Fibroblast of lung (primary cell): ENCODE results near the gene MCEE. TPM values are rescaled to one million over a fixed set of nuclear protein-coding genes. Genes with fewer than 3 reads are reported as not detected.

Experiments
- DNase-seq, 2 donors: peaks; one replicate each; pipeline versions ENCODE4 v3.0.0 to v3.0.0-alpha.2; 2010; ENCODE audit warnings: low read depth in 2 of 2
- H2AFZ ChIP-seq: 2 replicates; pipeline ENCODE4 v1.5.1; 2012; ENCODE audit warnings: low read length, control low read depth, inconsistent platforms
- H3K27ac ChIP-seq: 2 replicates; pipeline ENCODE4 v1.5.1; 2011; ENCODE audit warnings: low read length, control low read depth; ENCODE audit not compliant: insufficient read depth
- H3K27me3 ChIP-seq: 2 replicates; pipeline ENCODE4 v1.5.1; 2011; ENCODE audit warnings: mild to moderate bottlenecking, low read length; ENCODE audit not compliant: control insufficient read depth, insufficient read depth
- H3K36me3 ChIP-seq: 2 replicates; pipeline ENCODE4 v1.5.1; 2011; ENCODE audit warnings: low read length; ENCODE audit not compliant: control insufficient read depth, insufficient read depth
- H3K4me1 ChIP-seq: 2 replicates; pipeline ENCODE4 v1.5.1; 2011; ENCODE audit warnings: low read length; ENCODE audit not compliant: control insufficient read depth, insufficient read depth; ENCODE audit errors: extremely low read depth
- H3K4me2 ChIP-seq: 2 replicates; pipeline ENCODE4 v1.5.1; 2011; ENCODE audit warnings: low read length, control low read depth; ENCODE audit not compliant: insufficient read depth; ENCODE audit errors: extremely low read depth
- H3K4me3 ChIP-seq, 4 experiments: fragments of 200-600 bp in 1 of 4; sonication (generic) in 1 of 4; replicated peaks in 1 of 4; 2 replicates each; pipeline ENCODE4 v1.5.1; 2011 to 2016; ENCODE audit warnings: low read length in 4 of 4, low read depth in 3 of 4, mild to moderate bottlenecking in 3 of 4, control low read depth in 2 of 4, inconsistent platforms in 1 of 4, mixed read lengths in 1 of 4; ENCODE audit not compliant: insufficient read depth in 1 of 4; ENCODE audit errors: control extremely low read depth in 1 of 4
- H3K79me2 ChIP-seq: 2 replicates; pipeline ENCODE4 v1.5.1; 2012; ENCODE audit warnings: mild to moderate bottlenecking, low read length, inconsistent platforms; ENCODE audit not compliant: control insufficient read depth, insufficient read depth
- H3K9ac ChIP-seq: 2 replicates; pipeline ENCODE4 v1.5.1; 2011; ENCODE audit warnings: mild to moderate bottlenecking, low read length, control low read depth; ENCODE audit not compliant: insufficient read depth
- H3K9me3 ChIP-seq: 2 replicates; pipeline ENCODE4 v1.5.1; 2012; ENCODE audit warnings: low read depth, low read length; ENCODE audit not compliant: control insufficient read depth, insufficient read depth
- H4K20me1 ChIP-seq: 2 replicates; pipeline ENCODE4 v1.5.1; 2011; ENCODE audit warnings: low read length; ENCODE audit not compliant: control insufficient read depth, insufficient read depth; ENCODE audit errors: extremely low read depth
- EZH2 ChIP-seq: IDR thresholded peaks from 2 replicates; pipeline ENCODE4 v1.5.1; 2012; ENCODE audit warnings: low read length, control low read depth, mild to moderate bottlenecking; ENCODE audit errors: missing control alignments
- polyA plus RNA-seq, 2 donors: library from polyadenylated mRNA; depleted of rRNA in 1 of 2; stranded (reverse) in 1 of 2; unstranded in 1 of 2; fragments of >200 nt; gene quantifications; 2 replicates each; pipeline ENCODE4 v1.2.1, GENCODE V29; 2011 to 2012; ENCODE audit warnings: missing spikeins in 1 of 2
- total RNA-seq: library from RNA; depleted of rRNA; stranded (reverse); fragments of >200 nt; gene quantifications from 2 replicates; pipeline ENCODE4 v1.2.1, GENCODE V29; 2014
- TF ChIP-seq, protein P1 (sequence below), 2 donors: IDR thresholded peaks in 1 of 2; conservative IDR thresholded peaks in 1 of 2; 1 replicate in 1 of 2; 2 replicates in 1 of 2; pipeline ENCODE4 v1.5.1; 2011 to 2012; ENCODE audit warnings: low read length in 2 of 2, control low read depth in 1 of 2, inconsistent platforms in 1 of 2, low read depth in 1 of 2, mild to moderate bottlenecking in 1 of 2

MCEE gene
- total and polyA plus RNA-seq, 2 donors (not counting 1 experiment from before 2014, with no cell fraction given): 18.8 TPM

- H3K79me2 ChIP-seq: no peaks in the 10 kb centered on the region
- no peaks in the 10 kb centered on the region for H3K4me1 ChIP-seq
- H3K27me3 ChIP-seq: peaks cover 21% of the 10 kb centered on the region
- DNase-seq: no peak
- TF ChIP-seq, protein P1, sequence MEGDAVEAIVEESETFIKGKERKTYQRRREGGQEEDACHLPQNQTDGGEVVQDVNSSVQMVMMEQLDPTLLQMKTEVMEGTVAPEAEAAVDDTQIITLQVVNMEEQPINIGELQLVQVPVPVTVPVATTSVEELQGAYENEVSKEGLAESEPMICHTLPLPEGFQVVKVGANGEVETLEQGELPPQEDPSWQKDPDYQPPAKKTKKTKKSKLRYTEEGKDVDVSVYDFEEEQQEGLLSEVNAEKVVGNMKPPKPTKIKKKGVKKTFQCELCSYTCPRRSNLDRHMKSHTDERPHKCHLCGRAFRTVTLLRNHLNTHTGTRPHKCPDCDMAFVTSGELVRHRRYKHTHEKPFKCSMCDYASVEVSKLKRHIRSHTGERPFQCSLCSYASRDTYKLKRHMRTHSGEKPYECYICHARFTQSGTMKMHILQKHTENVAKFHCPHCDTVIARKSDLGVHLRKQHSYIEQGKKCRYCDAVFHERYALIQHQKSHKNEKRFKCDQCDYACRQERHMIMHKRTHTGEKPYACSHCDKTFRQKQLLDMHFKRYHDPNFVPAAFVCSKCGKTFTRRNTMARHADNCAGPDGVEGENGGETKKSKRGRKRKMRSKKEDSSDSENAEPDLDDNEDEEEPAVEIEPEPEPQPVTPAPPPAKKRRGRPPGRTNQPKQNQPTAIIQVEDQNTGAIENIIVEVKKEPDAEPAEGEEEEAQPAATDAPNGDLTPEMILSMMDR (conservative IDR thresholded peaks at IDR 0.05 in 1 of 2, IDR thresholded peaks at IDR 0.05 in 1 of 2; ENCODE audit: low read depth in 1 of 2, low read length in 2 of 2): no peak
- TF ChIP-seq EZH2: no peak
- no peaks in the 10 kb centered on the region for H3K9me3 ChIP-seq
- H3K4me3 ChIP-seq: no peak overlapping the region
- H4K20me1 ChIP-seq: no peaks in the 10 kb centered on the region
- H2AFZ ChIP-seq: no peak overlapping the region
- no peak overlapping the region for H3K9ac ChIP-seq
- H3K36me3 ChIP-seq: no peaks in the 10 kb centered on the region
- H3K27ac ChIP-seq: no peak overlapping the region
- no peak overlapping the region for H3K4me2 ChIP-seq
These were observed 69.2 kb downstream of the MCEE start for GRCh38 chr2:71060871-71061270.

GRCh38 chr2:71060211-71060610 is 69.8 kb downstream of the MCEE start:
- Histone ChIP-seq H2AFZ (no peak overlapping the region), H3K4me3 (no peak overlapping the region), H3K9me3 (no peaks in the 10 kb centered on the region), H3K79me2 (no peaks in the 10 kb centered on the region), H3K36me3 (no peaks in the 10 kb centered on the region), H4K20me1 (no peaks in the 10 kb centered on the region), H3K27me3 (peaks cover 21% of the 10 kb centered on the region), H3K27ac (no peak overlapping the region), H3K9ac (no peak overlapping the region), H3K4me1 (no peaks in the 10 kb centered on the region), H3K4me2 (no peak overlapping the region)
- DNase-seq: no peak
- TF ChIP-seq EZH2: no peak
- TF ChIP-seq, protein P1 (conservative IDR thresholded peaks at IDR 0.05 in 1 of 2, IDR thresholded peaks at IDR 0.05 in 1 of 2; ENCODE audit: low read depth in 1 of 2, low read length in 2 of 2): no peak

Other genes with a start within 250 kb of the MCEE start
- 1.8 and 2.0 TPM in 2 replicates for gene VAX2, start 229.7 kb downstream of the MCEE start, total RNA-seq
- gene VAX2, start 229.7 kb downstream of the MCEE start, polyA plus RNA-seq: 0.85 and 0.94 TPM in 2 replicates
- gene ATP6V1B1, start 194.3 kb downstream of the MCEE start, total RNA-seq: 0.77 and 2.1 TPM in 2 replicates
- 0.85 and 1.0 TPM in 2 replicates for gene ATP6V1B1, start 194.3 kb downstream of the MCEE start, polyA plus RNA-seq
- 0.26 and 1.3 TPM in 2 replicates for gene ANKRD53, start 151.6 kb downstream of the MCEE start, total RNA-seq
- 0.58 and 2.0 TPM in 2 replicates for gene ANKRD53, start 151.6 kb downstream of the MCEE start, polyA plus RNA-seq
- gene TEX261, start 135.4 kb downstream of the MCEE start, total RNA-seq: 20.5 and 33.0 TPM in 2 replicates
- gene TEX261, start 135.4 kb downstream of the MCEE start, polyA plus RNA-seq: 72.6 and 96.1 TPM in 2 replicates
- 46.5 and 50.4 TPM in 2 replicates for gene NAGK, start 61.6 kb downstream of the MCEE start, total RNA-seq
- 121 and 136 TPM in 2 replicates for gene NAGK, start 61.6 kb downstream of the MCEE start, polyA plus RNA-seq
- gene MPHOSPH10, start 405 bp upstream of the MCEE start, total RNA-seq: 14.7 and 19.3 TPM in 2 replicates
- gene MPHOSPH10, start 405 bp upstream of the MCEE start, polyA plus RNA-seq: 23.8 and 26.2 TPM in 2 replicates
- 1.2 and 1.5 TPM in 2 replicates for gene PAIP2B, start 96.9 kb upstream of the MCEE start, total RNA-seq
- gene PAIP2B, start 96.9 kb upstream of the MCEE start, polyA plus RNA-seq: 0.16 and 0.22 TPM in 2 replicates
- gene ZNF638, start 201.6 kb upstream of the MCEE start, total RNA-seq: 125 and 190 TPM in 2 replicates
- gene ZNF638, start 201.6 kb upstream of the MCEE start, polyA plus RNA-seq: 54.3 and 63.8 TPM in 2 replicates